NCI-H82 (cell line): Measurements from ENCODE around the gene ACTN3.
"Not testable (repeated sequence)": the region's sequence is repeated elsewhere in the genome, so short reads cannot be mapped to it uniquely, and the experiment has no call there.

Experiments used
- DNase-seq: peaks from one replicate; lab custom pipeline; 2025; lab: John Stamatoyannopoulos, UW

Gene ACTN3

DNA sequence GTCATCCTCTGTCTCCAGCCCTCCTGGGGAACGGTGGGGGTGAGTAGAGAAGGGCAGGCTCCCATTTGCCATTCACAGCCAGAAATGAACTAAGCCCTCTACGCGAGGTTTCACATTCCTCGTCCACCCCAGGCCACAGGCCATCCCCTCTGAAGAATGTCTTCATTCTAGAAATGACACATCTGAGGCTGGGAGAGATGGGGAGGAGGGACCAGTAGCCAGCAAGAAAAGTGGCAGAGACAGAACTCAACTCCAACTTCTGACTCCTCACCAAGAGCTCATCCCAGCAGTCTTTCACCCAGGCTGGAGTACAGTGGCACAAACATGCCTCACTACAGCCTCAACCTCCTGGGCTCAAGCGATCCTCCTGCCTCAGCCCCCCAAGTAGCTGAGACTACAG is 18.3 kb downstream of the ACTN3 start:
- no peak for DNase-seq

DNA sequence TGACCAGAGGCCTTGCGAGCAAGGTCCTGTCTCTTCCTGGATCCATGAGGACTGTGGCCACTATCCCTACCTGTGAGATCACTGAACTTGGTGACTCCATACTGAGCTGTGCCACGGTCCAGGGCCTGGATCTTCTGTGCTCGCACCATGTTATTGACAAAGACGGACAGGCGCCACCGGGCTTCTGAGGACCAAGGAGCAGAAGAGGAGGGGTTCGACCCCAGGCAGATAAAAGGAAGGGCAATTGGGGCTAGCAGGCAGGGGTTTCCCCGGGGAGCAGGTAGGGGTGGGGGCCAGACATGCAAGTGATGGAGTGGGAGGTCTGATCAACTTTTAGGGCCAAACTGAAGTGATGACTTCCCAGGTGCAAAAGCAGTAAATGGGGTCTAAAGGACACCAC is 19.5 kb downstream of the ACTN3 start:
- DNase-seq: no peak

DNA sequence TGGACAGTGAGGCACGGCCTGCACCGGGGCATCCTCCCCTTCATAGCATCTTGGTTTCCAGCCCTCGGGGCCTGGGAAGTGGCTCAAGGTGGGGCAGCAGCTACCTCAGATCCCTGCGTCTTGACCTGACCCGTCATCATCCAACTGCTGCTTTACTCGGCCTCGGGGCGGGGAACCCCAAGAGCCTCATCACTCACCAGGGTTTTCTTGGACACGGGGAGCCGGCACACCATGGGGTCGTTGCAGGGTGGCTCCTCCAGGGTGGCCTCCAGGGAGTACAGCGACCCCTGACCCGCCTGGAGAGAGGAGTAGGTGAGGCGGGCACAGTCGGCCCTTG is 21.1 kb downstream of the ACTN3 start:
- DNase-seq: no peak

DNA sequence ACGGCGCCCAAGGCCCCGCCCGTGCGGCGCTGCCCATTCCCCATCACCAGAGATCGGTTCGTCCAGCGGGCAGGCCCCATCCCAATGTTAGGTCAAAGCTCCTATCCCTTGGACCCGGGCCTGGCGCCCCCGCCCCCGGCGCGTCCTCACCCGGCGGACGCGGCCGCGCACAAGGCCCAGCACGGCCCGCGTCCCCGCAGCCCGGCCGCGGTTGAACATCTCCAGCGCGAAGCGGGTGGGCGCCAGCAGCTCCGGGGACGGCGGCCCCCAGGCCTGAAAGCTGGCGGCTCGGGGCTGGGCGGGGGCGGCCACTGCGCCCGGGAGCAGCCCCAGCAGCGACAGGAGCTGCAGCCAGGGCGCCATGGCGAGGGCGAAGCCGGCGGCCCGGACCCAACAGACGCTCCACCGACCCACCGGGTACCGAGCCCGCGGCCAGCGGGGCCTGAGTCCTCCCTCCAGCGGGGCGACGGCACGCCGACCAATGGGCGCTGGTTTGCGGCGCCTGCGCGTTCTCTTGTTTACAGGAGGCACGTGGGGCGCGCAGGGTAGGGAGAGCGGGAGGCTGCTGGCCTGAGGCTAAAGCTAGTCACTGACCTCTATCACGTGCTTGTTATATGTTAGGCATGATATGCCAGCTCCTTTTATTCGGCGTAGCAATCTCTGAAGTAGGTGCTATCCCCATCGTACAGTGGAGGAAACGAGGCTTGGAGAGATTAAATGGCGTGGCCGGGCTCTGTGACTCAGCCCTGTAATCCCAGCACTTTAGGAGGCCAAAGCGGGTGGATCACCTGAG is 21.6 kb downstream of the ACTN3 start, which contains the start of gene CTSF:
Gene CTSF, minus strand, starts transcription at position 483 of the 793 bp plus-strand sequence. Its CDS starts 120 bp downstream, at position 363.
- DNase-seq: peak; percentile 14

DNA sequence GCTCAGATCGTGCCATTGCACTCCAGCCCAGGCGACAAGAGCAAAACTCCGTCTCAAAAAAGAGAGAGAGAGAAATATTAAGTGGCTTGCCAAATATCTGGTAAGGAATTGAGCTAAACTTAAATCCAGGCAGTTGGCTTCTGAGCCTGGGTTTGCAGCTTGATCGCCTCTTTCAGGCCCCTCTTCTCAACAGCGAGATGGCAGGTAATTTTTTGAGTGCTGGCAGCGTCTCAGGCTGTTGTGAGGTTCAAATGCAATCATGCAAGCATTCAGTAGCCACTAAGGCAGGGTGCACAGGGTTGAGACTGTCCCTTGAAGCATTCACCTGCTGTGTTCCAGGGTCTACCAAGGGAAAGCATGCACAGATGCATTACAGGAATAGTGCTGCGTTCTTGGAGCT is 22.4 kb downstream of the ACTN3 start:
- DNase-seq: peak; percentile 27

DNA sequence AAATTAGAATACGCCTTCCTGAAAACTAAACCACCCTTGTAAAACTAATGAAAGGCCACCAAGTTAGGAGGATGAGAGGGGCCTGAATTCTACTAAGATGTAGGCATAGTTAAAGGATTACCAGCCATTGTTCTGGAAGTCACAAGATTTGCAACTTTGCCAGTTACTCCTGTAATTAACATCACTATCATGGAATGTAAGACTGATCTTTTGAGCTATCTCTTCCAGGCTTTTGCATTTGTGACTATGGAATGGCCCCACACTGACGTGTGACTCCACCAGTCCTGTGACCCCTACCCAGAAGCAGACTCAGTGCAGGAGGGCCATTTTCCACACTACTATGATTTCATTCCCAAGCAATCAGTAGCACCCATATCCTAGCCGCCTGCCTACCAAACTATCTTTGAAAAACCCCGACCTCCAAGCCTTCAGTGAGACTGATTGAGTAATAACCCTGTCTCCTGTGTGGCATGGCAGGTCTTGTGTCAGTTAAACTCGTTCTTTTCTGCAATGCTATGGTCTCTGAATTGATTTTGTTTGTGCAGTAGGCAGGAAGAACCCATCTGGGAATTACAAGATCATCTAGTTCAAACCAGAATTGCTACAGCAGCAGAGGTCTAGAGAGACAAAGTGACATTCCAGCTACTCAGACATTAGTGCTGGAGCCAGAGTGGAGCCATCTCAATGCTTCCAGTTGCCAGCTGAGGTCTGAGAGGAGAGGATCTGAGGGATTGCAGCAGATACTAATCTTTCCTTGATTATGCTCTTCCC is 23.6 kb downstream of the ACTN3 start:
- DNase-seq: no peak

DNA sequence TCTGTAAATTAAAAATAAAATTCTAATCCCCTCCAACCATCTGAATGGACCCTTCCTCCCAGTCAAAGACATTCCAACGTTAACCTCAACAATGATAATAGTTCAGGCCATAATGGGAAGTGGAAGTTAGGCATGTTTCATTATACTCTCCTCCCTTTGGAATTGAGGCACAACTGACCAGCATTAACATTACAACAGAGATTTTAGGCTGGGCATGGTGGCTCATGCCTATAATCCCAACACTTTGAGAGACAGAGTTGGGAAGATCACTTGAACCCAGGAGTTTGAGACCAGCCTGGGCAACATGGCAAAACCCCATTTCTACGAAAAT is 24.1 kb downstream of the ACTN3 start:
- DNase-seq: no peak

DNA sequence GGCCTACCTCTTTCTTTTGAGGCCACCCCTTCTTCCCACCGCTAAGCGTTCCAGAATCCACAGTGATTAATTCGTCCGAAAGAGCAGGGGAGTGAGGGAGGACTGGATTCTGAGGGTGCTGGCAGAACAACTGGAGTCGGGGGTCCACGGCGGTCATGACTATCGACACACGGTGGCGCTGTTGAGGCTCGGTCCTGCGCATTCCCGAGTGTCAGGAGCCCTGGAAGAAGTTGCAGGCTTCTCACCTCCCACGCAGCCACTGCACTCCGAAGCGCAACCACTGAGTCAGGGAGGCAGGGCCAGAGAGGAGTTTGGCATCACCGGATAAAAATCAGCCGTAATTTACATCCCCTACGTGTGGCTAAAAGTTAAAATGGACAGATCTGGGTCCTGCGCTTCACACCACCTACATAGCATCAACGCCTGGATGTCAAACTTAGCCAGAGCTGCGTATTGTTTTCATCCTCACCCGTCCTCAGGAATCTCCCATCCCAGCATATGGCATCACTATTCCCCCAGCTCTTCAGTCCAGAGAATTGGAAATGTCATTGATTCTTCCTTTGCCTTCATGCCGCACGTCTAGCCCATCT is 32.4 kb downstream of the ACTN3 start:
- DNase-seq: peak; percentile 79

DNA sequence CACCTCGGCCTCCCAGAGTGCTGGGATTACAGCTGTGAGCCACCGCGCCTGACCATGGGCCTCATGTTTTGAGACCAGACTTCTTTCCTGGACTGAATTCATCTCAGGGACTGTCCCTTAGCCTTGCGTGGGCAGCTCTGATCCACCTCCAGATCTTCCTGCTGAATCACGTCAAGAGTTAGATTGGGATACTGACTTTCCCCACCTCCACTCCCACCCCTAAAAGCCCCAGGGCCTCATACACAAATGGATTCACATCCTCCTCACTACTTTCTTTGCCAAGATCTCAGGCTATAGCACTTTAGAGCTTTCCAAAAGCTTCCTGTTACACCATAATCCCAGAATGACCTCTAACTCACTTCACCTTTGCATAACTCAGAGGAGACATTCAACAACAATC is 34.1 kb downstream of the ACTN3 start:
- DNase-seq: no peak

DNA sequence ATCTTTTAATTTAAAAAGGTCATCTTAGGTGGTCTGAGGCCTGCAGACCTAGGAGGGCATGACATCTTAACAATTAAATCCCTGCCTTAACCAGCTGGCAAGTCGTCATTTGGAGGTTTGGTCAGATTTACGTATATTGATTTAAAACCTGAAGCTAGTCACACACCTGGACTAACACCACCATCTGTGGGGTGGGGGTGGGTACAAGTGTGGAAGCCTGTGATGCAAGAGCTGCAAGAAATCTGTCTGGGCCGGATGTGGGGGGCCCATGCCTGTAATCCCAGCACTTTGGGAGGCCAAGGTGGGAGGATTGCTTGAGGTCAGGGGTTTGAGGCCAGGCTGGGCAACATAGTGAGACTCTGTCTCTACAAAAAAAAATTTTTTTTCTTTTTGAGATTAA is 34.6 kb downstream of the ACTN3 start:
- DNase-seq: peak; percentile 76

DNA sequence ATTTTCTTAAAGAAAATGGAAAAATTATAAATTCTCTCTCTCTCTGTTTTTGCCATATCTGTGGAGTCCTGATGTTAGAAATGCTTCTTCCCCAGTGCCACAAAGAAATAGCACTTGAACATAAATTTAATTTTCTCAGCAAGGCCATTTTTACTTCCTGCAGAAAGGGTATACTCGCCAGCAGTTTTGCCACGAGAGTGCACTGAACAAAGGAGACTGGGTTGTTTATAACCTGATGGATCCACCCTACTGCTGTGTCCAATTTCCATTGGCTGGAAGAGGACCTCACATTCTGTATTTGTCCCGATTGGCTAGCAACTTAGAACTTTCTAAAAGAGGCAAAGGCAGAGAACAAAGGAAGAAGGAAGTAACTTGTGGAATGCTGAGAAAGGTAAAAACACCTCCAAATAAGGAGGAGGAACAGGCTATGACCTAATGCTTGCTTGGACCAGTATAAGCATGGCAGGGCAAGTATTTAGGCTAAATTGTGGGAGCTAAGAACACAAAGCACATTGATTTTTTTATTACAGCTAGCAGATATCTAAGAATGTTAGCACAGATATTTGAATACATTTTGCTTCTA is 36.0 kb downstream of the ACTN3 start:
- not testable (repeated sequence) for DNase-seq

DNA sequence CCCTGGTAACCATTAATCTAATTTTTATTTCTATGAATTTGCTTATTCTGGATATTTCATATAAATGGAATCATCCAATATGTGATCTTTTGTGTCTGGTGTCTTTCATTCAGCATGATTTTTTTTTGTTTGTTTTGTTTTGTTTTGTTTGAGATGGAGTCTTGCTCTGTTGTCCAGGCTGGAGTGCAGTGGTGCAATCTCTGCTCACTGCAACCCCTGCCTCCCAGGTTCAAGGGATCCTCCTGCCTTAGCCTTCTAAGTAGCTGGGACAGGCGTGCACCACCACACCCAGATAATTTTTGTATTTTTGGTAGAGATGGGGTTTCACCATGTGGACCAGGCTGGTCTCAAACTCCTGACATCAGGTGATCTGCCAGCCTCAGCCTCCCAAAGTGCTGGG is 38.7 kb downstream of the ACTN3 start:
- DNase-seq: not testable (repeated sequence)

DNA sequence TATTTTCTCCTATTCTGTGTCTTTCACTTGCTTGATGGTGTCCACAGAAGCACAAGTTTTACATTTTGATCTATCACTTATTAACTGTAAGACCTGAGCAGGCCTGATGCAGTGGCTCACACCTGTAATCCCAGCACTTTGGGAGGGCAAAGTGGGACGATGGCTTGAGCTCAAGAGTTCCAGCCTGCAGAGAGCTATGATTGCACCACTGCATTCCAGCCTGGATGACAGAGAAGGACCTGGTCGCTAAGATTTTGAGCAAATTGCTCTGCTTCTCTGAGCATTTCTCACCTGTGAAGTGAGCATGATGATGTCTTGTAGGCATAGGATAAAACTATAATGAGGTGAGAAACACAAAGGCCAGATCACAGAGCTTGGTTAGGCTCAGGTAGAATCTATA is 39.4 kb downstream of the ACTN3 start:
- DNase-seq: no peak

DNA sequence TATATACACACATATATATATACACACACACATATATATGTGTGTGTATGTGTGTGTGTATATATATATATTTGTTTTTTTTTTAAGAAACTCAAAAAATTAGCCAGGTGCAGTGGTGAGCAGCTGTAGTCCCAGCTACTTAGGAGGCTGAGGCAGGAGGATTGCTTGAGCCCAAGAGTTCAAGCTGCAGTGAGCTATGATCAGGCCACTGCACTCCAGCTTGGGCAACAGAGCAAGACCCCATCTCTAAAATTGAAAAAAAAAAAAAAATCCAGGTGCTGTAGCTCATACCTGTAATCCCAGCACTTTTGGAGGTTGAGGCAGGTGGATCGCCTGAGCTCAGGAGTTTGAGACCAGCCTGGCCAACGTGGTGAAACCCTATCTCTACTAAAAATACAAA is 42.6 kb downstream of the ACTN3 start:
- not testable (repeated sequence) for DNase-seq

DNA sequence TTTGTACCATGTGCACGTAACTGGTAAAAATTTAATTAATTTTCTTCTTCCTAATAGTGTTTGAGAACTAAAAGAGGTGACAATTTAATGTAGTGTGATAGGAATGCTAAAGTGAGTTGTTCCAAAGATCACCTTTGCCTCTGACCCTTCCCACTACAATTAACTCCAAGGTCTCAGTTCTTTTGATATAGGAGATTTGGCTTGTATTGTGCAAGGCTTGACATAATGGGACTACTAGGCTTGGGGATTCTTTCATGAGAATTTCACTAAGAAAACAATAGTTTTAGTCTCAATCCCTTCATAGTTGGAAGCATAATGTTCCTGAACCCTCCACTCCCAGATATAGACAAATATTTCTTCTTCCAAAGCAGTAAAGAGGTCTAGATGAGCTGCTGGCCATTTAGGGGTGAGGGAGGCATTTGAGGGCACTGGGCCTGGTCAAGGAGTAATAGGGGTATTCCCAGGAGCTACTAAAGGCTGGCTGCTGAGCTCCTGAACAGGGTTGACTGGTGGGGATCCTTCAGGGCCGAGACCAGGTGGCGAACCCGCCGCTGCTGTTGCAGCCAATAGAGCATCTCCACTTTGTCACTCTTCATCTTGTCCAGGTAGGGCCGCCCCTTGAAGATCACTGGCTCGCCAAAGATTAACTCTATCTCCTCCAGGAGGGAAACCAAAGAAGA is 43.4 kb downstream of the ACTN3 start:
- no peak for DNase-seq

DNA sequence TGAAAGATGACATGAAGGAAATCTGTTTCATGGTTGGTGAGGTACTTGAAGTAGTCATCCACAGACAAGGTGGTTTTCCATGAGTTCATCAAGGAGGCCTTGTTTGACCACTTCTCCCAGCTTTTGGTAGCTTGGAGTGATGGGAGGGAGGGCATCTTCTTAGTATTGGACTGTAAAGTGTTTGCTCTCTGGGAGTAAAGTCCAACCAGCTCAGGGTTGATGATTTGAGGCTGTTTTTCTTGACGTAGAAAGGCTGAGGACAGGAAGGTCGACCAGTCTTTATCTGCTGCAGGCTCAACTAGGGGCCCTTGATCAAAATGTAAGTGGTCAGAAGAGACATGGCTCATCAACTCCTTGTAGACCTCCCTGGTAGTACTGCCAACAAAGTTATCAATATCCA is 44.5 kb downstream of the ACTN3 start:
- no peak for DNase-seq

DNA sequence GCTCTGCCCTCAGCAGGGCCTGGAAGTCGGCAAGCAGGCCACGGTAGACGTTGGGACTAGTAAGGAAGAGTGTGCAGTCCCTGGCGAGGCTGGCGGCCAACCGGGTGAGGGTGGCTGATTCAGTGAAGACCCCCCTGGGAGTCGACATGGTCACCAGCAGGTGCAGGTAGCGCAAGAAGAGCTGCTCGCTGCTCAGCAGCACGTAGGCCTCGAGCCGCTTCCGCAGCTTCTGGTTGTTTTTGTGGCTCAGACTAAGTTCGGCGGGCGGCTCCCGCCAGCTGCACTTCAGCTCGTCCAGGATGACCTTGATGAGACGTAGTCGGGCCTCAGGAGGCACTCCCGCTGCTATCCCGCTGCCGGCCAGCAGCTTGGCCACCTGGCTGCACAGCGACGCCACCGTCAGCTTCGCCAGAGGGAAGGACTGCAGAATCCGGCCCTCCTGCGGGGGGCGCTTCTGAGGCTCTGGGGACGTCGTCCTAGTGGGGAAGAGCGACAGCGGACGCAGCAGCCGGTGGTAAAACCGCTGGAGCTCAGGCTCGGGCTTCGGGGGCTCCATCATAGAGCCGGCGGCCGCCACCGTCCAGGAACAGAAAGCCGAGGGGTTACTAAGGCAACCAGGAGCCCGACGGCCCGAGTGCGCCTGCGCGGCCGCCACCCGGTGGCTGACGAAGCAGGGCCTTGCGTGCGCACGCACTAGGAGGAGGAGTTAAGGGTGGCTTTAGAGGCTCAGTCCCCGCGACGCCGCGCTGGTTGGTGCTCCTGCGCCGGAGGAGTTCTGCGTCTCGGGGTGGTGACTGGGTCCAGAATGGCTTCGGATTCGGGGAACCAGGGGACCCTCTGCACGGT is 46.0 kb downstream of the ACTN3 start, which contains the start of the genes CCDC87 and CCS:
Gene CCDC87, minus strand, starts transcription at position 607 of the 846 bp plus-strand sequence. Its CDS starts 48 bp downstream, at position 559.
Gene CCS, plus strand, starts transcription at position 729 of the 846 bp plus-strand sequence. Its CDS starts 77 bp downstream, at position 806.
- DNase-seq: peak; percentile 96

DNA sequence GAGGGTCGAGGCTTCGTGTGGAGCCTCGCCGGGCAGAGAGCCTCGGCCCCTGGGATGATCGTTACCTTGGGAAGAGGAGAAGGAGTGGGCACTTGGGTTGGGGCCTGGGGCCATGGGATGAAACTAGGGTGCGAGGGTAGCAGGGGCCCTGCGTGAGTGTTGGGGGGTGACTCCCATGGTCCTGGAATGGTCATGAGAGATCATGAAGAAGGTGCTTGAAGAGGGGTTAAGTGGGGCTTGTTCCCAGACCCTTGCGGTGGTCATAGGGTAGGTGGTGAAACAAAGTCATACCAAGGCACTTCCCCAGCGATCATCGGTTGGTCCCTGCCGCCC is 46.6 kb downstream of the ACTN3 start:
- DNase-seq: no peak

DNA sequence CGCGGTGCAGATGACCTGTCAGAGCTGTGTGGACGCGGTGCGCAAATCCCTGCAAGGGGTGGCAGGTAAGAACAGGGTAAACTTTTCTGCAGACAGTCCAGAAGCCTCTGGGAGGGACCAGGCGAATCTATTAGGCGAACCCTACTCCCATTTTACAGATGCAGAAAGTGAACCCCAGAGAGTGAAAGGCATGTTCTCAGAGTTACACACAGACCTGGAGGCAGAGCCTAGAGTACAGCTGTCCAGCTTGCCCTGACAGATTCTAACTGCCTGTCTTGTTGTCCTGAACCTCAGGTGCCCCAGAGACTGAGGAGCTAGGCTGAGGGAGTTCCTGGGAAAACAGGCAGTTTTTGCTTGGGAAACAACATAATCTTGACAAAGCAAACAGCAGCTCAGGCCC is 46.9 kb downstream of the ACTN3 start:
- no peak for DNase-seq

DNA sequence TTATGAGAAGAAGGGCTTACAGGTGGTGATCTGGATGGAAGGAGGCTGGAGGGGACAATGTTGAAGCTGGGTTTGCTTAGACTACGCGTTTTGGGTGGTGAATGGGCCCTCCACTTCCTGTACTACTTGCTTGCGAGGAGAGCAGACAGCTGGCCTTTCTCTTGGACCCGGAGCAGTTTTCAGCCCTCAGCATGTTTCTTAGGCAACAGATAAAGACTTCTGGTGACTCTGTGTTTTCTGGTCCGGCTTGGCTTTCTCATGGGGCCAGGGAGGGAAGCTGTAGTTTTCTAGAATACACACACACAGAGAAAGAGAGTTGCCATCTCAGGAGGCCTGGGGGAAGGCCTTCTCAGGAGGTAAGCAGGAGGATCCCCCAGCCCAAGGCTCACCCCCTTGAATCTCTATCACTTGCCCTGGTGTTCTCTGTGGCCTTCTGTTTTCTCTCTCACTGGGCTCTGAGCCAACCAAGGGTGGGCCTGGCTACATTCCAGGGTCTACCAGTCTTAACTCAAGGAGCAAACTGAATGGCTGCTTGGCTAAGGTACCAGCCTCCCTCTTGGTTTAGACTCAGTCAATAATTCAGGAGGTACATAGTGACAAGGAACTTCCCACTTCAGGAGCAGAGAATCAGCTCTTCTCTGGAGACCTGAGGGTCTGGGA is 48.7 kb downstream of the ACTN3 start:
- DNase-seq: peak; percentile 48

DNA sequence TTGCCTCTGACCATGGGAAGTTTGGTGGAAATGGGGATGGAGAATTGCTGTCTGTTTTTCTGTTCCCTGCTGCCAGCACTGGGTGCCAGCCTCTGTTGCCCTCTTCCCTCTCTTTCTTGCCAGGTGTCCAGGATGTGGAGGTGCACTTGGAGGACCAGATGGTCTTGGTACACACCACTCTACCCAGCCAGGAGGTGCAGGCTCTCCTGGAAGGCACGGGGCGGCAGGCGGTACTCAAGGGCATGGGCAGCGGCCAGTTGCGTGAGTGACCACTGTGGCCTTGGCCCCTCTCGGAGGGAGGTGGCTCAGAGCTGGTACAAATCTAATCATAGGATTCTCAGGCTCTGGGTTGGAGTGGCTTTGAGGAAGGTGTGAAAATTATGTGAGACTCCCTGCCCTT is 52.3 kb downstream of the ACTN3 start:
- no peak for DNase-seq
